Gastrocnemius medialis (tissue), 4 donors: Measurements from ENCODE around the gene ERBB3.

Experiments used
- CTCF ChIP-seq, 5 experiments: fragments of 450-650 bp in 3 of 5; fragments of 200-600 bp in 2 of 5; sonication (generic) in 2 of 5; IDR thresholded peaks in 4 of 5; conservative IDR thresholded peaks in 1 of 5; 1 replicate in 4 of 5; 2 replicates in 1 of 5; pipeline ENCODE4 v1.5.1; 2016 to 2019; ENCODE audit warnings: antibody characterized with exemption in 5 of 5, mild to moderate bottlenecking in 3 of 5, moderate library complexity in 3 of 5
- POLR2A ChIP-seq, 2 donors: fragments of 450-650 bp; IDR thresholded peaks; one replicate each; pipeline ENCODE4 v1.6.1; 2017; ENCODE audit warnings: antibody characterized with exemption in 2 of 2, mild to moderate bottlenecking in 2 of 2, moderate library complexity in 2 of 2

GRCh38 chr12:56150563-56150962 lies 70.6 kb downstream of the ERBB3 start:
- TF ChIP-seq CTCF (IDR thresholded peaks at IDR 0.05 in 4 of 5, conservative IDR thresholded peaks at IDR 0.05 in 1 of 5) (no peak), POLR2A (IDR thresholded peaks at IDR 0.05) (no peak)
